DND-41 (cell line): ENCODE measurements around the gene NLRC3.
"Not testable (repeated sequence)": the region's sequence is repeated elsewhere in the genome, so short reads cannot be mapped to it uniquely, and the experiment has no call there.

ENCODE experiments used
- ATAC-seq: fragments of 200-7000 bp; cut with Tn5 transposase; 3 replicates; pipeline ENCODE4 v1.9.1; 2021; ENCODE audit warnings: low read depth; ENCODE audit not compliant: insufficient read depth
- DNase-seq: peaks from one replicate; pipeline ENCODE4 v3.0.0-alpha.2; 2020
- H2AFZ ChIP-seq: 2 replicates; pipeline ENCODE4 v1.6.0; 2012; ENCODE audit warnings: low read depth, low read length
- H3K27ac ChIP-seq: 2 replicates; pipeline ENCODE4 v1.5.1; 2012; ENCODE audit warnings: low read length, inconsistent platforms
- H3K27me3 ChIP-seq: fragments of 200-600 bp; sonication (generic); 2 replicates; pipeline ENCODE4 v1.6.0; 2012; ENCODE audit warnings: low read length, mild to moderate bottlenecking, inconsistent platforms; ENCODE audit not compliant: insufficient read depth, poor library complexity
- H3K36me3 ChIP-seq: 2 replicates; pipeline ENCODE4 v1.5.1; 2012; ENCODE audit warnings: low read length, inconsistent platforms; ENCODE audit not compliant: insufficient read depth
- H3K4me1 ChIP-seq: 2 replicates; pipeline ENCODE4 v1.5.1; 2012; ENCODE audit warnings: mild to moderate bottlenecking, low read length; ENCODE audit not compliant: insufficient read depth
- H3K4me2 ChIP-seq: 2 replicates; pipeline ENCODE4 v1.6.0; 2012; ENCODE audit warnings: mild to moderate bottlenecking, moderate library complexity, low read length, inconsistent platforms; ENCODE audit not compliant: insufficient read depth
- H3K4me3 ChIP-seq, 2 experiments: fragments of 200-600 bp in 1 of 2; shearing (Covaris generic) in 1 of 2; 2 replicates each; pipeline ENCODE4 v1.5.1; 2012 to 2016; ENCODE audit warnings: inconsistent platforms in 2 of 2, low read length in 2 of 2, mild to moderate bottlenecking in 2 of 2, low read depth in 1 of 2, moderate library complexity in 1 of 2
- H3K79me2 ChIP-seq: 2 replicates; pipeline ENCODE4 v1.6.0; 2012; ENCODE audit warnings: low read length, inconsistent platforms; ENCODE audit not compliant: insufficient read depth
- H3K9ac ChIP-seq: 2 replicates; pipeline ENCODE4 v1.6.0; 2012; ENCODE audit warnings: low read depth, mild to moderate bottlenecking, inconsistent platforms, low read length, moderate library complexity
- H3K9me3 ChIP-seq: 2 replicates; pipeline ENCODE4 v1.5.1; 2012; ENCODE audit warnings: low read length, moderate library complexity, mild to moderate bottlenecking, inconsistent platforms; ENCODE audit not compliant: insufficient read depth, severe bottlenecking
- H4K20me1 ChIP-seq: 2 replicates; pipeline ENCODE4 v1.6.0; 2012; ENCODE audit warnings: low read length; ENCODE audit not compliant: insufficient read depth
- CTCF ChIP-seq: IDR thresholded peaks from 2 replicates; pipeline ENCODE4 v1.5.1; 2012; ENCODE audit warnings: borderline replicate concordance, low read length, moderate library complexity, mild to moderate bottlenecking; ENCODE audit not compliant: poor library complexity, severe bottlenecking; ENCODE audit errors: extremely low read depth
- EZH2 ChIP-seq: IDR thresholded peaks from 3 replicates; pipeline ENCODE4 v1.6.1; 2012; ENCODE audit warnings: borderline replicate concordance, low read depth, mild to moderate bottlenecking, moderate library complexity, low read length, inconsistent platforms; ENCODE audit not compliant: severe bottlenecking

NLRC3 gene

DNA sequence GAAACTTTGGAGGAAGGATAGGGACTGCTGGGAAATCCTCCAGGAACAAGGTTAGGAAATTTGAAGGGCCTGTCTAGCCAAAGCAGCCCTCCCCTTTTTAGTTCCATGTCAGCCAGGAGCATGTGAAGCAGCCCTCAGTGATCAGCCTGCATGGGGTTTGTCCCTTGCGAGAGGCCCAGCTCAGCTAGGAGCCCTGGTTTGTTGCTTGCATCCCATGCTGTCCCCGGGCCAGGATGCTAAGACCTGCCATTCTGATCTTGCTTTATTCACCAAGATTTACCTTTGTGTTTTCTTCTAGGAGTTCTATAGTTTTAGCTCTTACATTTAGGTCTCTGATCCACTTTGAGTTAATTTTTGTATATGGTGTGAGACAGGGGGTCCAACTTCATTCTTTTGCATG is 48.8 kb downstream of the NLRC3 start:
- peaks cover 36% of the 10 kb centered on the region for H3K36me3 ChIP-seq
- no peak overlapping the region for H3K4me2 ChIP-seq
- H3K9ac ChIP-seq = no peak overlapping the region
- no peaks in the 10 kb centered on the region for H3K4me1 ChIP-seq
- H3K4me3 ChIP-seq = no peak overlapping the region
- ATAC-seq = no peak
- no peaks in the 10 kb centered on the region for H3K79me2 ChIP-seq
- no peaks in the 10 kb centered on the region for H4K20me1 ChIP-seq
- no peaks in the 10 kb centered on the region for H3K27me3 ChIP-seq
- no peak for TF ChIP-seq EZH2
- TF ChIP-seq CTCF = no peak
- no peak for DNase-seq
- no peak overlapping the region for H2AFZ ChIP-seq
- no peak overlapping the region for H3K27ac ChIP-seq
- no peaks in the 10 kb centered on the region for H3K9me3 ChIP-seq

DNA sequence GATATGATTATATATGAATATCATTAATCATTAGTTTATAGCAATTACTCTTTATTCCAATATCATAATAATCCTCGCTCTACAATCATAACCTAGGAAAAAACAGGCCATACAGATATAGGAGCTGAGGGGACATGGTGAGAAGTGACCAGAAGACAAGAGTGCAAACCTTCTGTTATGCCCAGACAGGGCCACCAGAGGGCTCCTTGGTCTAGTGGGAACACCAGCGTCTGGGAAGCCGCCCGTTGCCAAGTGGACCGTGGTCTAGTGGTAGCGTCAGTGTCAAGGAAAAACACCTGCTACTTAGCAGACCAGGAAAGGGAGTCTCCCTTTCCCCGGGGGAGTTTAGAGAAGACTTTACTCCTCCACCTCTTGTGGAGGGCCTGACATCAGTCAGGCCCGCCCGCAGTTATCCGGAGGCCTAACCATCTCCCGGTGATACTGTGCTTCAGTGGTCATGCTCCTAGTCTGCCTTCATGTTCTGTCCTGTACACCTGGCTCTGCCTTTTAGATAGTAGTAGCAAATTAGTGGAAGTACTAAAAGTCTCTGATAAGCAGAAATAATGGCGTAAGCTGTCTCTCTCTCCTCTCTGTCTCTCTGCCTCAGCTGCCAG is 49.9 kb downstream of the NLRC3 start:
- H2AFZ ChIP-seq, H3K4me3 ChIP-seq, H3K9ac ChIP-seq, ATAC-seq, H3K4me2 ChIP-seq, H3K79me2 ChIP-seq, H3K27me3 ChIP-seq, H3K27ac ChIP-seq, H3K4me1 ChIP-seq, H3K9me3 ChIP-seq, H4K20me1 ChIP-seq: not testable (repeated sequence)
- peaks cover 38% of the 10 kb centered on the region; the same call in 1 of the 2 replicates for H3K36me3 ChIP-seq
- DNase-seq = peak; percentile 53
- TF ChIP-seq CTCF = peak; percentile 60

GRCh38 chr16:3525951-3526350 is 51.3 kb downstream of the NLRC3 start:
- H2AFZ ChIP-seq = no peak overlapping the region
- no peak overlapping the region for H3K4me3 ChIP-seq
- H3K27me3 ChIP-seq = no peaks in the 10 kb centered on the region
- H3K9ac ChIP-seq = no peak overlapping the region
- TF ChIP-seq CTCF (no peak), EZH2 (no peak)
- no peaks in the 10 kb centered on the region for H3K4me1 ChIP-seq
- no peaks in the 10 kb centered on the region for H3K79me2 ChIP-seq
- no peak for ATAC-seq
- no peaks in the 10 kb centered on the region for H3K9me3 ChIP-seq
- no peaks in the 10 kb centered on the region for H4K20me1 ChIP-seq
- H3K27ac ChIP-seq = no peak overlapping the region
- H3K4me2 ChIP-seq = no peak overlapping the region
- H3K36me3 ChIP-seq = peaks cover 37% of the 10 kb centered on the region; the same call in 1 of the 2 replicates
- no peak for DNase-seq

DNA sequence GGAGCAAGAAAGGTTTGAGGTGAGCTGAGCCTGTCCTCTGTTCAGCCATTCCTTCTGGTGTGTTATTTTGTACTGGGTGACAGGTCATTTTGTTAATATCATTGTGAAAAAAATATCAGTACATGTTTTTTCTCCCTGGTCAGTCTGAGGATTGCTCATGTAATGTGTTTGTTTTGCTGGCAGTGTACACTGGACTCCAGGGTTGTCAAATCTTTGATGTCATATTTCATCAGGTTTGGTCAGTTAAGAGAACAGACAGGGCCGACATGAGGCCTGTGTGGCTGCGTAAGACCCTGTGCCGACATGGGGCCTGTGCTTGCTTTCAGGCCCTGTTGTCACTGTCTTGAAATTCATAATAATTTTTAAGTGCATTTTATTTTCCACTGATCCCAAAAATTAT is 53.9 kb downstream of the NLRC3 start:
- H3K4me2 ChIP-seq = no peak overlapping the region
- TF ChIP-seq EZH2 (no peak), CTCF (no peak)
- no peak for DNase-seq
- ATAC-seq = no peak
- H2AFZ ChIP-seq = no peak overlapping the region
- H3K79me2 ChIP-seq = no peaks in the 10 kb centered on the region
- peaks cover 46% of the 10 kb centered on the region; the same call in 1 of the 2 replicates for H3K36me3 ChIP-seq
- H3K4me1 ChIP-seq = no peaks in the 10 kb centered on the region
- no peak overlapping the region for H3K27ac ChIP-seq
- no peaks in the 10 kb centered on the region for H4K20me1 ChIP-seq
- H3K9ac ChIP-seq = no peak overlapping the region
- no peaks in the 10 kb centered on the region for H3K27me3 ChIP-seq
- H3K4me3 ChIP-seq = no peak overlapping the region
- H3K9me3 ChIP-seq = no peaks in the 10 kb centered on the region
